Endothelial cell of umbilical vein (primary cell): Measurements from ENCODE around the gene SLC22A17. TPM values are rescaled to one million over a fixed set of nuclear protein-coding genes. Genes with fewer than 3 reads are reported as not detected.

Source experiments
- BruUV-seq: library from RNA; stranded (reverse); fragments of 400-500 nt; replicated peaks from 2 replicates; lab custom pipeline; 2021; lab: Mats Ljungman, UMichigan
- CTCF ChIA-PET: fragments of 300-600, 350-600 bp; sonication (Branson Sonifier 250); formaldehyde crosslinking; loops from one replicate; lab custom pipeline; 2021; ENCODE audit warnings: antibody characterized with exemption, inconsistent platforms; lab: Charles Lee
- POLR2A ChIA-PET: fragments of 300-600, 350-600 bp; sonication (Branson Sonifier 250); formaldehyde crosslinking; loops from one replicate; lab custom pipeline; 2021; ENCODE audit warnings: antibody characterized with exemption, inconsistent platforms; lab: Charles Lee
- DNase-seq: peaks from one replicate; pipeline ENCODE4 v3.0.0-alpha.2; 2011; ENCODE audit warnings: low read depth, low spot score
- FAIRE-seq: peaks from 2 replicates; lab custom pipeline; 2011; peaks lifted over from hg19 to GRCh38; lab: Jason Lieb, UNC
- H2AFZ ChIP-seq: 2 replicates; pipeline ENCODE4 v1.6.0; 2012; ENCODE audit warnings: low read depth, low read length, control low read depth, inconsistent platforms
- H3K27ac ChIP-seq: 2 replicates; pipeline ENCODE4 v1.5.1; 2011; ENCODE audit warnings: low read depth, mild to moderate bottlenecking, control low read depth, low read length, moderate library complexity; ENCODE audit not compliant: insufficient read depth
- H3K27me3 ChIP-seq, 2 experiments: 2 replicates each; pipeline versions ENCODE4 v1.6.0 to v1.6.1; 2011; ENCODE audit warnings: low read length in 2 of 2, mixed read lengths in 1 of 2; ENCODE audit not compliant: control insufficient read depth in 2 of 2, insufficient read depth in 2 of 2
- H3K36me3 ChIP-seq, 2 experiments: 2 replicates in 1 of 2; 3 replicates in 1 of 2; pipeline ENCODE4 v1.5.1; 2011; ENCODE audit warnings: low read length in 2 of 2, mild to moderate bottlenecking in 1 of 2, moderate library complexity in 1 of 2; ENCODE audit not compliant: control insufficient read depth in 2 of 2, insufficient read depth in 2 of 2; ENCODE audit errors: extremely low read depth in 1 of 2
- H3K4me1 ChIP-seq: 3 replicates; pipeline ENCODE4 v1.5.1; 2011; ENCODE audit warnings: mild to moderate bottlenecking, low read length; ENCODE audit not compliant: control insufficient read depth, insufficient read depth; ENCODE audit errors: extremely low read depth
- H3K4me2 ChIP-seq: 2 replicates; pipeline ENCODE4 v1.6.1; 2011; ENCODE audit warnings: low read length, control low read depth, mixed read lengths; ENCODE audit not compliant: insufficient read depth
- H3K4me3 ChIP-seq, 3 experiments: fragments of 200-600 bp in 1 of 3; sonication (generic), shearing (Covaris generic) in 1 of 3; replicated peaks in 1 of 3; 2 replicates each; pipeline ENCODE4 v1.5.1; 2011 to 2016; ENCODE audit warnings: control low read depth in 3 of 3, low read length in 3 of 3, mild to moderate bottlenecking in 2 of 3, inconsistent platforms in 1 of 3, low read depth in 1 of 3, moderate library complexity in 1 of 3; ENCODE audit not compliant: insufficient read depth in 1 of 3
- H3K79me2 ChIP-seq: 2 replicates; pipeline ENCODE4 v1.6.0; 2012; ENCODE audit warnings: low read length, inconsistent platforms; ENCODE audit not compliant: control insufficient read depth, insufficient read depth
- H3K9ac ChIP-seq: replicated peaks from 2 replicates; pipeline ENCODE3; 2011; ENCODE audit warnings: low read length, control low read depth; ENCODE audit not compliant: insufficient read depth; ENCODE audit errors: extremely low read depth
- H3K9me1 ChIP-seq: replicated peaks from 3 replicates; pipeline ENCODE4 v1.6.0; 2011; ENCODE audit warnings: mild to moderate bottlenecking, low read length; ENCODE audit not compliant: control insufficient read depth, insufficient read depth; ENCODE audit errors: extremely low read depth
- H3K9me3 ChIP-seq: replicated peaks from 2 replicates; pipeline ENCODE4 v1.5.1; 2012; ENCODE audit warnings: low read length, inconsistent platforms; ENCODE audit not compliant: control insufficient read depth, insufficient read depth
- H4K20me1 ChIP-seq: replicated peaks from 2 replicates; pipeline ENCODE3; 2011; ENCODE audit warnings: mild to moderate bottlenecking, low read length; ENCODE audit not compliant: control insufficient read depth, insufficient read depth; ENCODE audit errors: extremely low read depth
- CTCF ChIP-seq, 2 donors: IDR thresholded peaks; 1 replicate in 1 of 2; 2 replicates in 1 of 2; pipeline ENCODE4 v1.5.1; 2011; ENCODE audit warnings: low read length in 2 of 2, mild to moderate bottlenecking in 2 of 2, moderate library complexity in 2 of 2, control low read depth in 1 of 2, inconsistent platforms in 1 of 2, low read depth in 1 of 2; ENCODE audit not compliant: insufficient read depth in 1 of 2; ENCODE audit errors: extremely low read depth in 1 of 2
- EZH2 ChIP-seq: IDR thresholded peaks from 2 replicates; pipeline ENCODE4 v1.6.1; 2012; ENCODE audit warnings: borderline replicate concordance, low read depth, mild to moderate bottlenecking, moderate library complexity, low read length, inconsistent platforms; ENCODE audit not compliant: severe bottlenecking
- FOS ChIP-seq: IDR thresholded peaks from 2 replicates; pipeline ENCODE4 v1.6.1; 2011; ENCODE audit warnings: mild to moderate bottlenecking, low read length, moderate library complexity, borderline replicate concordance; ENCODE audit not compliant: insufficient read depth
- GATA2 ChIP-seq: IDR thresholded peaks from 2 replicates; pipeline ENCODE4 v1.7.0; 2011; ENCODE audit warnings: low read depth, mild to moderate bottlenecking, moderate library complexity, mixed read lengths, low read length; ENCODE audit not compliant: insufficient read length, insufficient read depth
- JUN ChIP-seq: IDR thresholded peaks from 2 replicates; pipeline ENCODE4 v1.6.1; 2011; ENCODE audit warnings: borderline replicate concordance, low read depth; ENCODE audit not compliant: insufficient read length, insufficient read depth
- MAX ChIP-seq: IDR thresholded peaks from 2 replicates; pipeline ENCODE4 v1.6.1; 2011; ENCODE audit not compliant: insufficient read depth, insufficient read length
- MYC ChIP-seq: IDR thresholded peaks from one replicate; pipeline ENCODE4 v1.6.1; 2011; ENCODE audit warnings: mild to moderate bottlenecking, low read depth, low read length
- POLR2A ChIP-seq: IDR thresholded peaks from 2 replicates; pipeline ENCODE4 v1.6.1; 2012; ENCODE audit warnings: low read depth, mild to moderate bottlenecking, control low read depth, low read length
- POLR2AphosphoS5 ChIP-seq: IDR thresholded peaks from 2 replicates; pipeline ENCODE4 v1.6.1; 2012; ENCODE audit warnings: low read depth, mild to moderate bottlenecking, control low read depth, low read length, moderate library complexity; ENCODE audit not compliant: insufficient read depth
- dilution Hi-C: fragments of 300-500 bp; cut with MboI; formaldehyde crosslinking; loops from one replicate; pipeline ENCODE4 v1.15.0; 2019; ENCODE audit warnings: low sequenced_read_pairs; ENCODE audit not compliant: extremely low pct_ligation_motif_present
- intact Hi-C: fragments of 100-400 bp; cut with micrococcal nuclease; formaldehyde crosslinking; loops from one replicate; pipeline ENCODE4 v1.10.0; 2022
- polyA plus RNA-seq, 4 experiments: library from polyadenylated mRNA; depleted of rRNA in 3 of 4; stranded (reverse) in 3 of 4; unstranded in 1 of 4; fragments of >200 nt; gene quantifications; 2 replicates each; pipeline versions ENCODE4 v1.2.1 to v1.2.3, GENCODE V29; 2011 to 2012; ENCODE audit warnings: missing spikeins in 1 of 4
- total RNA-seq: library from RNA; stranded (reverse); gene quantifications from 2 replicates; pipeline ENCODE4 v1.2.3, GENCODE V29; 2021

Gene SLC22A17
- total and polyA plus RNA-seq, 2 donors (not counting 3 experiments of a cell fraction or from before 2014, with no cell fraction given): 2.9 to 4.6 TPM

GRCh38 chr14:23348297-23348655 lies 4.4 kb downstream of the SLC22A17 start:
- no peak overlapping the region for H3K9ac ChIP-seq
- H2AFZ ChIP-seq: no peak overlapping the region
- POLR2A ChIA-PET: no interaction called here
- no peaks in the 10 kb centered on the region for H3K9me1 ChIP-seq
- H4K20me1 ChIP-seq: no peaks in the 10 kb centered on the region
- H3K9me3 ChIP-seq: no peaks in the 10 kb centered on the region
- BruUV-seq: no TSS peak
- intact Hi-C loops: no loop called here
- no peak for FAIRE-seq
- H3K4me1 ChIP-seq: no peaks in the 10 kb centered on the region
- H3K27me3 ChIP-seq: peaks cover 24 to 26% of the 10 kb centered on the region in 2 experiments
- H3K36me3 ChIP-seq: no peaks in the 10 kb centered on the region
- H3K27ac ChIP-seq: no peak overlapping the region
- DNase-seq: no peak
- H3K79me2 ChIP-seq: no peaks in the 10 kb centered on the region
- H3K4me2 ChIP-seq: no peak overlapping the region
- CTCF ChIA-PET: no interaction called here
- no peak for TF ChIP-seq FOS
- TF ChIP-seq POLR2A: no peak
- no peak overlapping the region for H3K4me3 ChIP-seq
- dilution Hi-C loops: no loop called here

GRCh38 chr14:23347406-23348296 lies 5.0 kb downstream of the SLC22A17 start:
- DNase-seq (no peak), FAIRE-seq (no peak)
- intact Hi-C loops: no loop called here
- H3K79me2 ChIP-seq: no peaks in the 10 kb centered on the region
- no peaks in the 10 kb centered on the region for H3K9me3 ChIP-seq
- no peaks in the 10 kb centered on the region for H3K9me1 ChIP-seq
- no peaks in the 10 kb centered on the region for H3K36me3 ChIP-seq
- ChIA-PET POLR2A (no interaction called here), CTCF (no interaction called here)
- no peak overlapping the region for H3K9ac ChIP-seq
- H3K4me3 ChIP-seq: no peak overlapping the region
- H3K4me2 ChIP-seq: no peak overlapping the region
- dilution Hi-C loops: no loop called here
- peaks cover 21% of the 10 kb centered on the region in 2 experiments for H3K27me3 ChIP-seq
- H2AFZ ChIP-seq: no peak overlapping the region
- H3K27ac ChIP-seq: no peak overlapping the region
- no peaks in the 10 kb centered on the region for H3K4me1 ChIP-seq
- no TSS peak for BruUV-seq
- no peaks in the 10 kb centered on the region for H4K20me1 ChIP-seq
- no peak for TF ChIP-seq FOS
- no peak for TF ChIP-seq POLR2AphosphoS5
- no peak for TF ChIP-seq EZH2
- no peak for TF ChIP-seq MAX
- no peak for TF ChIP-seq POLR2A
- TF ChIP-seq JUN: no peak
- TF ChIP-seq GATA2: no peak
- TF ChIP-seq MYC: no peak
- TF ChIP-seq CTCF (IDR thresholded peaks at IDR 0.05; ENCODE audit: extremely low read depth in 1 of 2, insufficient read depth in 1 of 2, low read depth in 1 of 2, low read length in 2 of 2): no peak
